PFSK-1 (cell line): Measurements from ENCODE around the gene PPFIA3.

Source experiments
- POLR2AphosphoS5 ChIP-seq: IDR thresholded peaks from 2 replicates; pipeline ENCODE4 v1.6.1; 2012; ENCODE audit warnings: low read depth, mild to moderate bottlenecking, control low read depth, low read length, moderate library complexity
- TAF1 ChIP-seq: IDR thresholded peaks from 2 replicates; pipeline ENCODE4 v1.6.1; 2012; ENCODE audit warnings: low read length, control low read depth, borderline replicate concordance; ENCODE audit not compliant: insufficient read depth
- TF ChIP-seq, protein P1 (sequence below), 2 experiments: IDR thresholded peaks; 2 replicates each; pipeline versions ENCODE4 v1.6.1 to v1.8.0; 2011 to 2012; ENCODE audit warnings: low read depth in 2 of 2, low read length in 2 of 2, control low read depth in 1 of 2, inconsistent platforms in 1 of 2, mild to moderate bottlenecking in 1 of 2, moderate library complexity in 1 of 2; ENCODE audit not compliant: insufficient read depth in 1 of 2

DNA sequence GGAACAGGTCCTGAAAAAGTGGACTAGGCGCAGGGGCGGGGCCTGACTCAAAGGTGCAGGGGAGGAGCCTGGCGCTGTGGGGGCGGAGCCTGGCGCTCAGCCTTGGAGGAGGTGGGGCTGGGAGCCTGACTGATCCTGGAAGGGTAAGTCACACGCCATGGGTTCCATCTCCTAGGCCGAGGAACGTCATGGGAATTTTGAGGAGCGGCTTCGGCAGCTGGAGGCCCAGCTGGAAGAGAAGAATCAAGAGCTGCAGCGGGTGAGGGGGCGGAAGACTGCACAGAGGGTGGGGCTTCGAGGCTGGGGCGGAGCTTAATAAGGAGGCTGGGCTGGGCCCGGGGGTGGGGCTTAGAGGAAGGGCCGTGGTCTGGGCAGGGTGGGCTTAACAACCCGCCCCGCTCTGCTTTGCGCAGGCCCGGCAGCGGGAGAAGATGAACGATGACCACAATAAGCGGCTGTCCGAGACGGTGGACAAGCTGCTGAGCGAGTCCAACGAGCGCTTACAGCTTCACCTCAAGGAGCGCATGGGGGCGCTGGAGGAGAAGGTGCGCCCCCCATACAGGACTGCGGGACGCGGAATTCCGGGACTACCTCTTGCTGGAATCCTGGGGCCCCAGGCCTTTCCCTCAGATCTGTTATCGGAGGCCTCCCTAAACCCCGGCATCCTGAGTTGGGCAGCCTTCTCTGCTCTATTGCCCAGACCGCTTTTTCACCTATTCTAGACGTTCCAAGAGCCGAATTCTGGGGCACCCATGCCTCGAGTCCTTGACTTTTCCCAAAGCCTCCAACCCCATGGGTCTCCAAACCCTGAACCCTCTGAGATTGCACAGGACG lies 14.5 kb downstream of the PPFIA3 start:
- TF ChIP-seq, protein P1, sequence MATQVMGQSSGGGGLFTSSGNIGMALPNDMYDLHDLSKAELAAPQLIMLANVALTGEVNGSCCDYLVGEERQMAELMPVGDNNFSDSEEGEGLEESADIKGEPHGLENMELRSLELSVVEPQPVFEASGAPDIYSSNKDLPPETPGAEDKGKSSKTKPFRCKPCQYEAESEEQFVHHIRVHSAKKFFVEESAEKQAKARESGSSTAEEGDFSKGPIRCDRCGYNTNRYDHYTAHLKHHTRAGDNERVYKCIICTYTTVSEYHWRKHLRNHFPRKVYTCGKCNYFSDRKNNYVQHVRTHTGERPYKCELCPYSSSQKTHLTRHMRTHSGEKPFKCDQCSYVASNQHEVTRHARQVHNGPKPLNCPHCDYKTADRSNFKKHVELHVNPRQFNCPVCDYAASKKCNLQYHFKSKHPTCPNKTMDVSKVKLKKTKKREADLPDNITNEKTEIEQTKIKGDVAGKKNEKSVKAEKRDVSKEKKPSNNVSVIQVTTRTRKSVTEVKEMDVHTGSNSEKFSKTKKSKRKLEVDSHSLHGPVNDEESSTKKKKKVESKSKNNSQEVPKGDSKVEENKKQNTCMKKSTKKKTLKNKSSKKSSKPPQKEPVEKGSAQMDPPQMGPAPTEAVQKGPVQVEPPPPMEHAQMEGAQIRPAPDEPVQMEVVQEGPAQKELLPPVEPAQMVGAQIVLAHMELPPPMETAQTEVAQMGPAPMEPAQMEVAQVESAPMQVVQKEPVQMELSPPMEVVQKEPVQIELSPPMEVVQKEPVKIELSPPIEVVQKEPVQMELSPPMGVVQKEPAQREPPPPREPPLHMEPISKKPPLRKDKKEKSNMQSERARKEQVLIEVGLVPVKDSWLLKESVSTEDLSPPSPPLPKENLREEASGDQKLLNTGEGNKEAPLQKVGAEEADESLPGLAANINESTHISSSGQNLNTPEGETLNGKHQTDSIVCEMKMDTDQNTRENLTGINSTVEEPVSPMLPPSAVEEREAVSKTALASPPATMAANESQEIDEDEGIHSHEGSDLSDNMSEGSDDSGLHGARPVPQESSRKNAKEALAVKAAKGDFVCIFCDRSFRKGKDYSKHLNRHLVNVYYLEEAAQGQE (IDR thresholded peaks at IDR 0.05; ENCODE audit: insufficient read depth in 1 of 2, low read depth in 2 of 2, low read length in 2 of 2), result no peak
- TF ChIP-seq POLR2AphosphoS5, result no peak
- TF ChIP-seq TAF1, result no peak
